ENCODE data around the gene CHL1.

The CHL1 gene

GRCh38 chr3:295166-295565, 98.6 kb downstream of the CHL1 start:
- intact Hi-C loops (cut with DNase I; ENCODE audit: low total_unique reads), result no loop called here
- no peak for TF ChIP-seq CTCF (IDR thresholded peaks at IDR 0.05)
- Histone ChIP-seq H3K9me3 (no peaks in the 10 kb centered on the region), H3K4me1 (no peaks in the 10 kb centered on the region), H3K27ac (no peak overlapping the region), H3K27me3 (no peaks in the 10 kb centered on the region), H3K36me3 (no peaks in the 10 kb centered on the region), H3K4me3 (no peak overlapping the region)
- DNase-seq, result no peak

GRCh38 chr3:297585-297984, 101.0 kb downstream of the CHL1 start:
- Histone ChIP-seq H3K4me3 (no peak overlapping the region), H3K4me1 (no peaks in the 10 kb centered on the region), H3K27me3 (no peaks in the 10 kb centered on the region), H3K27ac (no peak overlapping the region), H3K9me3 (no peaks in the 10 kb centered on the region), H3K36me3 (no peaks in the 10 kb centered on the region)
- TF ChIP-seq CTCF (IDR thresholded peaks at IDR 0.05), result no peak
- intact Hi-C loops (cut with DNase I; ENCODE audit: low total_unique reads), result no loop called here
- no peak for DNase-seq

- no peak for TF ChIP-seq CTCF (IDR thresholded peaks at IDR 0.05)
- Histone ChIP-seq H3K27ac (no peak overlapping the region), H3K27me3 (no peaks in the 10 kb centered on the region), H3K9me3 (no peaks in the 10 kb centered on the region), H3K4me1 (no peaks in the 10 kb centered on the region), H3K36me3 (no peaks in the 10 kb centered on the region), H3K4me3 (no peak overlapping the region)
- DNase-seq, result no peak
- intact Hi-C loops (cut with DNase I; ENCODE audit: low total_unique reads), result no loop called here
These were observed 103.2 kb downstream of the CHL1 start for GRCh38 chr3:299590-300301.

GRCh38 chr3:307182-307581, 110.6 kb downstream of the CHL1 start:
- no peak overlapping the region for H3K4me3 ChIP-seq
- H3K9me3 ChIP-seq, result no peaks in the 10 kb centered on the region
- no peaks in the 10 kb centered on the region for H3K27me3 ChIP-seq
- intact Hi-C loops (cut with DNase I; ENCODE audit: low total_unique reads), result no loop called here
- no peaks in the 10 kb centered on the region for H3K36me3 ChIP-seq
- no peaks in the 10 kb centered on the region for H3K4me1 ChIP-seq
- no peak overlapping the region for H3K27ac ChIP-seq
- no peak for TF ChIP-seq CTCF (IDR thresholded peaks at IDR 0.05)
- no peak for DNase-seq

GRCh38 chr3:308597-309321, 112.2 kb downstream of the CHL1 start:
- Histone ChIP-seq H3K9me3 (no peaks in the 10 kb centered on the region), H3K36me3 (no peaks in the 10 kb centered on the region), H3K4me1 (no peaks in the 10 kb centered on the region), H3K27ac (no peak overlapping the region), H3K27me3 (no peaks in the 10 kb centered on the region), H3K4me3 (no peak overlapping the region)
- no peak for TF ChIP-seq CTCF (IDR thresholded peaks at IDR 0.05)
- intact Hi-C loops (cut with DNase I; ENCODE audit: low total_unique reads), result no loop called here
- no peak for DNase-seq
